Measurements from ENCODE around the gene MYLK4. TPM values are rescaled to one million over a fixed set of nuclear protein-coding genes. Genes with fewer than 3 reads are reported as not detected.
A peak's percentile ranks its signal among the peaks of the same experiment; 100 is the strongest.

The MYLK4 gene
- polyA plus RNA-seq, 6 donors from 2014 or later = 0.04 to 0.13 (median 0.10) TPM; not detected in 2

DNA sequence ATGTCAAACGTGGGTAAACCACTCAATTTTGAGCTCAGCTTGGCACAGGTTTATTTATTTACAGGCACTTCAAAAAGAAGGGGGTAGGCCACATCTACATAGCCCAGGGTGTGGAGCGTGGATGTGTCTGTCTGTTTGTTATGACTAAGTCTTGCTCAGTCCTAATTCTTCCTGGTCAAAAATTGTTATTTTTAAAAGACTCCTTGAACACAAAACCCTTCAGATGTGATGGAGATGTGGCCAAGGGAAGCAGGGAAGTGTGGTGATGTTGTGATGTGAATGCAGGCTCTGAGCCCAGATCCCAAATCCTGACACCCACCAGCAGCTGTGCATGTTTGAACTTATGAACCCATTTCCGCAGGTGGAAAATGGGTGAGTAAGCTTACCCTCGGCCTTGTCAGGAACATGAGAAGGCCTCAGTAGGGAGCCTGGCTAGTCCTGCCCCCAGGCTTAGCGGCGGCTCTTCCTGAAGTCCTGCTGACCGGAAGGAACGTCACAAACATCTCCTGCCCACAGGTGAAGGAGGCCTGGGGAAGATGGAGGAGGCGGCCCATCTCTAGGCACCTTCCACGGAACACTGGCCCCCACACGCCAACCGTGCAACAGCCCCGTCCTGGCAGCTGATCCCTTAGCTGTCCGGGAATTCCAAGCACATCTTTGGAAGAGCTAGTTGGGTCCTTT, 119.7 kb downstream of the MYLK4 start:
- Mint-ChIP-seq H3K27me3 (peaks cover 0 to 17% (median 10%) of the 10 kb centered on the region in 3 donors), H3K36me3 (no peaks in the 10 kb centered on the region), H3K4me3 (no peak overlapping the region)

DNA sequence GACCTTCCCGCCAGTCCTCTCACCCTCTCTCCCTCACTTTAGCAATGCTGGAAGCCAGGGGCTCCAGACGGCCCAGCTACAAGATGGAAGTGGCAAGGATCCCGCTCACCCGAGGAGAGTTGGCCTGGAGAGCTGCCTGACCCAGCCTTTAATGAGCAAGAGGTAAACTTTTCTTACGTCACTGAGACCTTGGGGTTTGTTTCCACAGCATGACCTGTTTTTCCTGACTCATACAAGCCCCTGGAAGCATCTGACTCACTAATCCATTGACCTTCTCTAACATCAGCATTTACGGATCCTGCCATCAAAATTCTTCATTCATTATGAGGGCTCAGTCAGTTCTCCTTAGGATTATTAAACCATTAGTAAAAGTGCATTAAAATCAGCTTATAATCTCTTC, 120.4 kb downstream of the MYLK4 start:
- no peak overlapping the region for H3K4me3 Mint-ChIP-seq
- no peak overlapping the region for H3K27ac Mint-ChIP-seq
- no peaks in the 10 kb centered on the region for H3K9me3 Mint-ChIP-seq
- no peaks in the 10 kb centered on the region for H3K36me3 Mint-ChIP-seq
- peaks cover 0 to 8% (median 5%) of the 10 kb centered on the region in 3 donors for H3K4me1 Mint-ChIP-seq
- H3K27me3 Mint-ChIP-seq = peaks cover 0 to 14% (median 4%) of the 10 kb centered on the region in 3 donors
- no peak for ATAC-seq (ENCODE audit: low read depth in 2 of 2)
- DNase-seq = no peak

More for the DNA sequence above, 119.7 kb downstream of the MYLK4 start:
- Mint-ChIP-seq H3K27ac (no peak overlapping the region), H3K9me3 (no peaks in the 10 kb centered on the region), H3K4me1 (peaks cover 0 to 8% (median 5%) of the 10 kb centered on the region in 3 donors)
- no peak for ATAC-seq (ENCODE audit: low read depth in 2 of 2)
- no peak for DNase-seq

DNA sequence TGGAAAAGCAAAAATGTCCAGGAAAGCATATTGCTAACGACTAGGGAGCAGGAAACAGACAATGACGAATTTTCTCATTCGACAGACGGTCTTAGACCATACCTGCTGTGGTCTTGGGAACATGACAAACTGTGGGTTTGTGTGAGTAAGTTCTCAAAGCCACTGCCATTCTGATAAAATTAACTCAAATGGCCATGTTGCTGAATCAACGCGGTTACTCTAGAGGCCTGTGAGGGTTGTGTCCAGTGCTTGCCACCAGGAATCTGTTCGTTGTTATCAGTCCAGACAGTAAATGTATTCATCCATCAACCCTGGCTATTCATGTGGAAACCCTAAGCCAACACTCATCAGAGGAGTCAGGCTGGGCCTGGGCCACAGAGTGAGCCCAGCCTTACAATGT, 124.3 kb downstream of the MYLK4 start:
- ATAC-seq (ENCODE audit: low read depth in 2 of 2) = no peak
- Mint-ChIP-seq H3K36me3 (no peaks in the 10 kb centered on the region), H3K9me3 (no peaks in the 10 kb centered on the region), H3K27ac (no peak overlapping the region), H3K4me3 (no peak overlapping the region), H3K27me3 (peaks cover 7 to 25% (median 10%) of the 10 kb centered on the region in 3 donors), H3K4me1 (no peaks in the 10 kb centered on the region)
- DNase-seq = no peak

DNA sequence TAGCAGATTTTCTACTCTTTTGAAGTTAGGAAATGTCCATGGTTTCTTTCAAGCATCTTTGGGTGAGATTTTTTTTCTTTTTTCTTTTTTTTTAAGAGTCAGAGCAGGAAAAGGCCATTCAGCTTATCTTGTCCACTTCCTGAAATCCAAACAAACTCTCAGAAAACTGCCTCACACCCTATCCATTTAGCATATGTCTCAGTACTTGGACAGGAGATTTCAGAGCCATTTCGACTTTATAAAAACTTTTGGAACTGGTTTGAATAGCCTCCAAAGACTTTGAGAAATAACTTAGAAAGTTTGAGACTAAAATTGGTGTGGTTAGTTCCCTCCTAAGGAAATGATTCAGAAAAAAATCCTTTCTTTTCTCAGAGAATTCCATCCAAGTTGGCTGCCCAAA, 125.1 kb downstream of the MYLK4 start:
- Mint-ChIP-seq H3K27me3 (peaks cover 7 to 25% (median 12%) of the 10 kb centered on the region in 3 donors), H3K4me1 (no peaks in the 10 kb centered on the region), H3K9me3 (no peaks in the 10 kb centered on the region), H3K36me3 (no peaks in the 10 kb centered on the region), H3K4me3 (no peak overlapping the region), H3K27ac (no peak overlapping the region)
- no peak for ATAC-seq (ENCODE audit: low read depth in 2 of 2)
- no peak for DNase-seq

DNA sequence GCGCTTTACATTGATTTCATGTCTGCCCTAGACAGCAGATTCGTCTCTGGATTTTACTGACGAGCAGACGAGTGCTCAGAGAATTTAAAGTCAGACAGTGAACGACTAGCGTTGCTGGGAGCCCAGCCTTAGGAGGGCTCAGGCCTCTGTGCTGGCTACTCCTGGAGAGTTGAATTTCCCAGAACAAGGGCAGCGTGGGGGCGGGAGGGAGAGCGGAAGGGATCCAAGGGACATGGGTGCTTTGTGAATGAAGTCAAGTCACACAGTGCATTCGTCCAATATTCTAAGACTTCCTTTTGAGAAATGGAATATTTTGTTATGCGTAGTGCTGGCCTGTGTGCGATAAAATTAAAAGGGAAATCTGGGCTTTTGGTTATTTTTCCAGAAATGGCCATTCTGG, 126.5 kb downstream of the MYLK4 start:
- no peaks in the 10 kb centered on the region for H3K4me1 Mint-ChIP-seq
- ATAC-seq (ENCODE audit: low read depth in 2 of 2) (no peak), DNase-seq (no peak)
- H3K36me3 Mint-ChIP-seq = no peaks in the 10 kb centered on the region
- H3K27me3 Mint-ChIP-seq = peaks cover 17 to 32% (median 24%) of the 10 kb centered on the region in 3 donors
- H3K27ac Mint-ChIP-seq = no peak overlapping the region
- H3K9me3 Mint-ChIP-seq = no peaks in the 10 kb centered on the region
- no peak overlapping the region for H3K4me3 Mint-ChIP-seq

DNA sequence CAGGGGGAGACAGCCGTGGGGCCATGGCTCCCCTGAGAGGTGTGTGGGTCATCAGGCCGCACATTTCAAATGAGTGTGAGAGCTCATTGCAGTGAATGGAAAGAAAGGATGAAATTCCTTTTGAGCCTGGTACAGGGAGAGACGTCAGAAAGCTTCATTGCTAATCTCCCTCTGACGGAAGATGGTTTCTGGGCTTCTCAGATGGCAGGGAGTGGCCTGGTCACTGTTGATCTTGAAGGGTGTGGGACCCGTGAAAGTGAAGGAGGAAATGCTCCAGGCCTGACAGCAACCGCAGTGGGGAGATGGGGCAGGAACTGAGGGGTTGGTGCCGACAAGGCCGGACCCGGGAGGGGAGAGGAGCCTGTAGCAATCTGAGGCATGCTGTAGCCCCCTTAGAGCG, 127.4 kb downstream of the MYLK4 start:
- H3K4me1 Mint-ChIP-seq = no peaks in the 10 kb centered on the region

DNA sequence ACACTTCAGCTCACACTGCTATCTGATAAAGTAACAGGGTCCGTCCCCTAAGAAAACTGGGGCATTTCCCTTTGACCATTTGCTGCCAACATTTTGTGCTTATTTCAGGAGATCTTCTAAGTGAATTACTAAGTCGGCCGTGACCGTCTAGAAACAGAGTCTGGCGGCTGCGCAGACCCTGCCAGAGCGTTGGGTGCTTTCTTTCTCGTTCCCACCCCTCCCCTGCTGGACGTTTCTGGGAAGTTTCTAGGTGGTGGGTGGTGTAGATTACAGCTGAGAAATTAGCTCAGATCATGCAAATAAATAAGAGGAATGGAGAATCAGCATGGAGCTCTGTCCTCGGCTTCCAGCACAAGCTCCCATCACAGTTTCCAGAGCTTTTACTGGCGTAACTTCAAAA, 128.1 kb downstream of the MYLK4 start:
- Mint-ChIP-seq H3K27ac (no peak overlapping the region), H3K9me3 (no peaks in the 10 kb centered on the region), H3K36me3 (no peaks in the 10 kb centered on the region), H3K4me1 (no peaks in the 10 kb centered on the region), H3K27me3 (peaks cover 25 to 36% (median 30%) of the 10 kb centered on the region in 3 donors), H3K4me3 (no peak overlapping the region)
- DNase-seq = no peak
- no peak for ATAC-seq (ENCODE audit: low read depth in 2 of 2)

More for the DNA sequence above, 127.4 kb downstream of the MYLK4 start:
- ATAC-seq (ENCODE audit: low read depth in 2 of 2) (no peak), DNase-seq (no peak)
- peaks cover 19 to 36% (median 32%) of the 10 kb centered on the region in 3 donors for H3K27me3 Mint-ChIP-seq
- no peaks in the 10 kb centered on the region for H3K36me3 Mint-ChIP-seq
- no peak overlapping the region for H3K27ac Mint-ChIP-seq
- no peaks in the 10 kb centered on the region for H3K9me3 Mint-ChIP-seq
- H3K4me3 Mint-ChIP-seq = no peak overlapping the region

DNA sequence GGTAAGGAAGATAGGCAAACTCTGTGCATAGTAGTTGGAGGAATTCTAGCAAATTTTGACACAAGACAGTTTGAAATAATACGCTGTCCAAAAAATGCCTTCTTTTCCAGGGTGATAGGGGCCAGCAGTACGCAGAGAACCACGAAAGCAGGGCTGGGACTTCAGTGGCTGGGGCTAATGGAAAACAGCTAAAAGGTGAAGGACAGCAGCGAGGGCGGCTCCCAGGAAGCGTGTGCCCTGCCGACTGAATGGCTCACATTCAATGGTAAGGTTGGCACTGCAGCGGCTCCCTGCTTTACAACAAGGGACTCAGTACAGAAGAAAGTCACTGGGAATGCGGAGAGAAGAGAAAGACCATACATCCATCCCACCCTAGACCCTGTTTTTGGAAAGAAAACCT, 131.1 kb downstream of the MYLK4 start:
- Mint-ChIP-seq H3K9me3 (no peaks in the 10 kb centered on the region), H3K4me1 (no peaks in the 10 kb centered on the region), H3K27ac (no peak overlapping the region), H3K4me3 (no peak overlapping the region), H3K27me3 (peaks cover 27 to 52% (median 45%) of the 10 kb centered on the region in 3 donors), H3K36me3 (no peaks in the 10 kb centered on the region)
- no peak for DNase-seq
- ATAC-seq (ENCODE audit: low read depth in 2 of 2) = no peak

DNA sequence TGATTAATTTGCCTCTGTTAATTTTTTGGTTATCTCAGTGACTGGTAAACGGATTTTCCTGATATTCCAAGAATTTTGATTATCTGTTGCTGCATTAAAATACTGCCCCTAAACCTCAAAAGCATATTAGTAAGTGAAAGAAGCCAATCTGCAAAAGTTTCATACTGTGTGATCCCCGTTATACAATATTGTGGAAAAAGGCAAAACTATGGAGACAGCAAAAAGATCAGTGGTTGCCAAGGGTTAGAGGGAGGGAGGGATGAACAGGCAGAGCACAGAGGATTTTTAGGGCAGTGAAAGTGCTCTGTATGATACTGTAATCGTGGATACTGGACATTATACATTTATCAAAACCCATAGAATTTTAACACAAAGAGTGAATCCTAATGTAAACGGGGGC, 133.0 kb downstream of the MYLK4 start:
- peaks cover 29 to 58% (median 47%) of the 10 kb centered on the region in 3 donors for H3K27me3 Mint-ChIP-seq

DNA sequence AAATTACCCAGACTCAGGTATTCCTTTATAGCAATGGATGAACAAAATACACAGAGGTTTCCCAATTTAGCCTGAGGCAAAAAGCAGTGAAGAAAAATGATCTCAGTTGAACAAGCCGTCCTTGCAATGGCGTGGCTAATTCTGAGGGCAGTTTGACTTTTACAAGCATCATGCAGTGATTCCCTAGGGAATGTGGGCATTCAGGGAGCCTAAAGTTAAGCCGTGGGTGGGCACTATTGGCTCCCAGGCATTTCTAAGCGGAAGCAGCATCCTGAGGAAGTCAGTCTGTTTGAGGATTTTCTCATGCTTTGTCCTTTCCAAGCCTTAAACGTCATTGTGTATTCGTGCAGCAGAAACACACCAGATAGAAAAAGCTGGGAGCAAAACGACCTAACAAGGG, 133.9 kb downstream of the MYLK4 start:
- DNase-seq (no peak), ATAC-seq (ENCODE audit: low read depth in 2 of 2) (no peak)
- peaks cover 3 to 9% (median 6%) of the 10 kb centered on the region in 7 donors for H3K9me3 Mint-ChIP-seq
- no peak overlapping the region for H3K4me3 Mint-ChIP-seq
- H3K4me1 Mint-ChIP-seq = no peaks in the 10 kb centered on the region
- peaks cover 32 to 60% (median 45%) of the 10 kb centered on the region in 3 donors for H3K27me3 Mint-ChIP-seq
- peak overlapping the region in 1 of 6 donors; percentile 10 for H3K27ac Mint-ChIP-seq
- H3K36me3 Mint-ChIP-seq = no peaks in the 10 kb centered on the region

More for the DNA sequence above, 133.0 kb downstream of the MYLK4 start:
- no peak for DNase-seq
- Mint-ChIP-seq H3K4me1 (no peaks in the 10 kb centered on the region), H3K36me3 (no peaks in the 10 kb centered on the region), H3K27ac (no peak overlapping the region), H3K4me3 (no peak overlapping the region), H3K9me3 (peaks cover 3 to 9% (median 6%) of the 10 kb centered on the region in 7 donors)
- ATAC-seq (ENCODE audit: low read depth in 2 of 2) = no peak

DNA sequence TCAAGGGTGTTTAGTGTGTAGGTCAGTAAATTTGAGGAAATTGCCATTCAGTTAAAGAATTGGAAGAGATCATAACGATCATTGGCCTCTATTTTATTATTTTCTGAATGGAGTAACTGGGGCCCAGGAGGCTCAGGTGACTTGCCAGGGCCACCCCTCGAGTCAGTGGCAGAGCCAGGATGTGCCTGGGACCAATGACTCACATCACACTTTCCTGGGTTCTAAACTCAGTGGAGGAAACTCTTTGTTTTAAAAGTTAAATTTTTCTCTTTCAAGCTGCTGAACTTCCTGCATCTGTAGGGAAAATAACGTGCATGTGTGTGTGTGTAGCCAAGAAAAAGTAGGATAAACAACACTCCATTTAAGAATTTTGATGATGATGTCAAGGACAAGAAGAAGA, 135.5 kb downstream of the MYLK4 start:
- no peaks in the 10 kb centered on the region for H3K36me3 Mint-ChIP-seq
- H3K27ac Mint-ChIP-seq = no peak overlapping the region
- DNase-seq = no peak
- H3K27me3 Mint-ChIP-seq = peaks cover 27 to 60% (median 40%) of the 10 kb centered on the region in 3 donors
- no peak for ATAC-seq (ENCODE audit: low read depth in 2 of 2)
- no peaks in the 10 kb centered on the region for H3K4me1 Mint-ChIP-seq
- peaks cover 3 to 9% (median 6%) of the 10 kb centered on the region in 7 donors for H3K9me3 Mint-ChIP-seq
- H3K4me3 Mint-ChIP-seq = no peak overlapping the region

DNA sequence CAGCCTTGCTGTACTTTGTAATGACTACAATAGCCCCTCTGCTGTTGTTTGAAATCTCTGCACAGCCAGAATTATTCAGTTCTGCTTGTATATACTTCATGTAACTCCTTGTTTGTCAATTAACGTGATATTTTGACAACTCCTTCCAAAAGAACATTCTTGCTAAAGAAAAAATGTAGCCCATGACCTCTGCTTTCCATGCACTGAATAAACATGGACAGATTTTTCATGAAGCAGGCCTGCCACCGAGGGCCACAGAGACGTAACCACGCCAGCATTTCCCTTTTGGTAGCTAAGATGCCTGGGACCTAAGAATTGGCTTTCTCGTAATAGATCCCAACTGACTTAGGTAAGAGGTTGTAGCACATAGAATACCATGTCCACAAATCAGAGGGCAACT, 135.9 kb downstream of the MYLK4 start:
- peaks cover 3 to 9% (median 6%) of the 10 kb centered on the region in 7 donors for H3K9me3 Mint-ChIP-seq
- H3K4me3 Mint-ChIP-seq = no peak overlapping the region
- no peaks in the 10 kb centered on the region for H3K4me1 Mint-ChIP-seq
- no peak for ATAC-seq (ENCODE audit: low read depth in 2 of 2)
- H3K27ac Mint-ChIP-seq = no peak overlapping the region
- H3K36me3 Mint-ChIP-seq = no peaks in the 10 kb centered on the region
- DNase-seq = no peak
- H3K27me3 Mint-ChIP-seq = peaks cover 25 to 60% (median 38%) of the 10 kb centered on the region in 3 donors

DNA sequence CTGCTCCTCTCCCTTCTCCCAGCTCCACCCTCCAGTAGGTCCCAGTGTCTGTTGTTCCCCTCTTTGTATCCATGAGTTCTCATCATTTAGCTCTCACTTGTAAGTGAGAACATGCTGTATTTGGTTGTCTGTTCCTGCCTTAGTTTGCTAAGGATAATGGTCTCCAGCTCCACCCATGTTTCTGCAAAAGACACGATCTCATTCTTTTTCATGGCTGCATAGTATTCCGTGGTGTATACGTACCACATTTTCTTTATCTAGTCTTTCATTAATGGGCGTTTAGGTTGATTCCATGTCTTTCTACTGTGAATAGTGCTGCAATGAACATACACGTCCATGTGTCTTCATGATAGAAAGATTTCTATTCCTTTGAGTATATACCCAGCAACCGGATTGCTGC, 136.6 kb downstream of the MYLK4 start:
- no peak for DNase-seq
- H3K27ac Mint-ChIP-seq = no peak overlapping the region
- H3K27me3 Mint-ChIP-seq = peaks cover 19 to 53% (median 31%) of the 10 kb centered on the region in 3 donors
- no peak for ATAC-seq (ENCODE audit: low read depth in 2 of 2)
- H3K4me1 Mint-ChIP-seq = no peaks in the 10 kb centered on the region
- peaks cover 3 to 9% (median 6%) of the 10 kb centered on the region in 7 donors for H3K9me3 Mint-ChIP-seq
- peak overlapping the region in 1 of 8 donors; percentile 54 for H3K4me3 Mint-ChIP-seq
- H3K36me3 Mint-ChIP-seq = no peaks in the 10 kb centered on the region
